ENCODE measurements around the gene LRP2BP.

The LRP2BP gene

GRCh38 chr4:185387957-185388356 is 7.8 kb downstream of the LRP2BP start:
- no peaks in the 10 kb centered on the region for H3K36me3 ChIP-seq (ENCODE audit: control insufficient read depth, insufficient read depth, low read length)
- no peak overlapping the region for H3K4me3 ChIP-seq (ENCODE audit: low read length)
- no peaks in the 10 kb centered on the region for H3K4me1 ChIP-seq (ENCODE audit: control insufficient read depth, insufficient read depth, low read length)
- H3K27ac ChIP-seq (ENCODE audit: low read depth, low read length): no peak overlapping the region
- no peak overlapping the region for H3K9ac ChIP-seq (ENCODE audit: low read length)
- H3K27me3 ChIP-seq (ENCODE audit: control insufficient read depth, insufficient read depth, low read length): no peaks in the 10 kb centered on the region

DNA sequence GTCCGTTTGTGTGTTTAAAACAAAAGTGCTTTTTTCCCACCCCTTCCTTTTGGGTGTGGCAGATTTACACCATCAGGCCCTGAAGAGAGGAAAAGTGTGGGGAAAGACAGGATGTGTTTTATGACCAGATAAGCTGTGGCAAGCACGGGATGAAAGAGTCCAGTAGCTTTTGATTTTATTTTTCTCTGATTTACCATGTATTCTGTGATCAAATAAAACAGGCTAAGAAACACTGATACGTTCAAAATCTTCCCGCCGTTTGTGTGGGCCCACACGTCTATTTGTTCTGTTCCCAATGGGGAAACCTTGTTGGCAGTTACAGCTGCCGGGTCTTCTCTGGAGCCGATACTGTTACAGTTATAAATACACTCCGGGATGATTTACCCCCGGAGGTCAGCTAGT is 10.8 kb downstream of the LRP2BP start:
- Histone ChIP-seq H3K27me3 (ENCODE audit: control insufficient read depth, insufficient read depth, low read length) (no peaks in the 10 kb centered on the region), H3K9ac (ENCODE audit: low read length) (no peak overlapping the region), H3K4me3 (ENCODE audit: low read length) (no peak overlapping the region), H3K27ac (ENCODE audit: low read depth, low read length) (no peak overlapping the region), H3K36me3 (ENCODE audit: control insufficient read depth, insufficient read depth, low read length) (no peaks in the 10 kb centered on the region), H3K4me1 (ENCODE audit: control insufficient read depth, insufficient read depth, low read length) (no peaks in the 10 kb centered on the region)

- Histone ChIP-seq H3K4me1 (ENCODE audit: control insufficient read depth, insufficient read depth, low read length) (no peaks in the 10 kb centered on the region), H3K4me3 (ENCODE audit: low read length) (no peak overlapping the region), H3K27ac (ENCODE audit: low read depth, low read length) (no peak overlapping the region), H3K27me3 (ENCODE audit: control insufficient read depth, insufficient read depth, low read length) (no peaks in the 10 kb centered on the region), H3K36me3 (ENCODE audit: control insufficient read depth, insufficient read depth, low read length) (no peaks in the 10 kb centered on the region), H3K9ac (ENCODE audit: low read length) (no peak overlapping the region)
These were observed 11.7 kb downstream of the LRP2BP start for GRCh38 chr4:185384061-185384460.

DNA sequence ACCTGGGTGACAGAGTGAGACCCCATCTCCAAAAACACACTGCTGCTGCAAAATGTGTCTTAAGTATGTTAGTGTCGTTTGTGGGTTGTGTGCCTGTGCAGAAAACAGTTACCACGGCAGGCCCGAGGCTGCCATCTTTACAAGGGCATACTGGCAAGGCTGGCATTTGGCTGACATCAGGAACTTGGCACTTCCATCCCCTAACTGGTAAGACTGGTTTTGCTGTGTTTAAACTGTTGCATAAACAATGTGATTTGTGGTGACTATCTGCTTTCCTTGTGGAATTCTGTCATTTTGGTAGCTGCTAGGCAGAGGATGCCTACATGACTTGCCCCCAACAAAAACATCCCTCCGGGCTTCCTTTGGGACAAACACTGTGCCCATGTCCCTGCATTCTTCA is 12.3 kb downstream of the LRP2BP start:
- Histone ChIP-seq H3K4me3 (ENCODE audit: low read length) (no peak overlapping the region), H3K4me1 (ENCODE audit: control insufficient read depth, insufficient read depth, low read length) (no peaks in the 10 kb centered on the region), H3K27me3 (ENCODE audit: control insufficient read depth, insufficient read depth, low read length) (no peaks in the 10 kb centered on the region), H3K36me3 (ENCODE audit: control insufficient read depth, insufficient read depth, low read length) (no peaks in the 10 kb centered on the region), H3K27ac (ENCODE audit: low read depth, low read length) (no peak overlapping the region), H3K9ac (ENCODE audit: low read length) (no peak overlapping the region)

DNA sequence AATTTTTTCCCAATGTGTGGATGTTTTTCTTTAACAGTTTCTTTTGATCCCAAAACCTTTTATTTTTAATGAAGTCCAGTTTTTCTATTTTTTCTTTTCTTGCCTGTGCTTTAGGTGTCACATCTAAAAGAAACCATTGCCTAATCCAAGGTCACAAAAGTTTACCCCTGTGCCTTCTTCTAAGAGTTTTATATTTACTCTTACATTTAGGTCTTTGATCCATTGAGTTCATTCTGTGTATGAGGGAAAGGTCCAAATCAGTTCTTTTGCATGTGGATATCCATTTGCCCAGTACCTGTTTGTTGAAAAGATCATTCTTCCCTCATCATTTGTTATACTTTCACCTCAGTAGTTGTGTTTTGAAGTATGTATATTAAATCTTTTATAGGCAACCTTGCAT is 13.0 kb downstream of the LRP2BP start:
- Histone ChIP-seq H3K4me1 (ENCODE audit: control insufficient read depth, insufficient read depth, low read length) (no peaks in the 10 kb centered on the region), H3K4me3 (ENCODE audit: low read length) (no peak overlapping the region), H3K36me3 (ENCODE audit: control insufficient read depth, insufficient read depth, low read length) (no peaks in the 10 kb centered on the region), H3K27ac (ENCODE audit: low read depth, low read length) (no peak overlapping the region), H3K9ac (ENCODE audit: low read length) (no peak overlapping the region), H3K27me3 (ENCODE audit: control insufficient read depth, insufficient read depth, low read length) (no peaks in the 10 kb centered on the region)

GRCh38 chr4:185381288-185382196 is 14.2 kb downstream of the LRP2BP start:
- H3K36me3 ChIP-seq (ENCODE audit: control insufficient read depth, insufficient read depth, low read length): no peaks in the 10 kb centered on the region
- H3K27me3 ChIP-seq (ENCODE audit: control insufficient read depth, insufficient read depth, low read length): no peaks in the 10 kb centered on the region
- H3K4me1 ChIP-seq (ENCODE audit: control insufficient read depth, insufficient read depth, low read length): no peaks in the 10 kb centered on the region
- no peak overlapping the region for H3K27ac ChIP-seq (ENCODE audit: low read depth, low read length)
- no peak overlapping the region for H3K9ac ChIP-seq (ENCODE audit: low read length)
- no peak overlapping the region for H3K4me3 ChIP-seq (ENCODE audit: low read length)

- Histone ChIP-seq H3K27me3 (ENCODE audit: control insufficient read depth, insufficient read depth, low read length) (no peaks in the 10 kb centered on the region), H3K4me3 (ENCODE audit: low read length) (no peak overlapping the region), H3K27ac (ENCODE audit: low read depth, low read length) (no peak overlapping the region), H3K36me3 (ENCODE audit: control insufficient read depth, insufficient read depth, low read length) (no peaks in the 10 kb centered on the region), H3K9ac (ENCODE audit: low read length) (no peak overlapping the region), H3K4me1 (ENCODE audit: control insufficient read depth, insufficient read depth, low read length) (no peaks in the 10 kb centered on the region)
These were observed 15.4 kb downstream of the LRP2BP start for GRCh38 chr4:185380320-185380719.

DNA sequence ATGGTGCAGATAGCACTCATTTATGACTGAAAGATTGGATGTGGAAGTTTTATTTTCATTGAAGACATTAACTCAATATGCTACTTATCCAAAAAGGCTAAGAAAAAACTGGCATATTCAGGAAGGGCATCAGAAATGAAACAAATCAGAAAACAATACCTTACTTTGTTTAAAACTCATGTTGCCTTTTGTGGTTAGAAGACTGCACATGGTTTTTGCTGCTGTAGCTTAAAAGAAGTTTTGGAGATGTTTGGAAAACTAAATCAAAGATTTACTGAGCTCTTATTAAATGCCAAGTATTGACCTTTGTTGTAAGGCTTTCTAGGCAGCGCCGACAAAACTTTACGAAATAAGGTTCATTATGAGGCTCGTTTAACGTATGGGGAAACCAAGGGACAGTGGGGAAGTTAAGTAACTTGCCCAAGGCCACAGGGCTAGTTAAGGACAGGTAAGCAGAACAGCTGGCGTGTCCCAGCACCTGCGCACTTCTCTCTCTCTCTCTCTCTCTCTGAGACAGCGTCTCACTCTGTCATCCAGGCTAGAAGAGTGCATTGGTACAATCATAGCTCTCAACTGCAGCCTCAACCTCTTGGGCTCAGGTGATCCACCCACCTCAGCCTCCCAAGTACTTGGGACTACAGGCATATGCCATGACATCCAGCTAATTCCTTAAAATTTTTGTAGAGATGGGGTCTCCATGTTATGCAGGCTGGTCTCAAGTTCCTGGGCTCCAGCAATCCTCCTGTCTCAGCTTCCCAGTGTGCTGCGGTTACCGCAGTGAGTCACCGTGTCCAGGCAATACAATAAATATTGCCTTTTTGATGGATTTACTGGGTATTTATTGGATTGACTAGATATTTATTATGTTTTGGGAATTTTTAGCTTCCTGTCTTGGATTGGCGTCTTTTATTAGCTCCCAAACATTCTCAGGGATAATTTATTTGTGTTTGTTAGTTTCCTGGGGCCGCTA is 16.1 kb downstream of the LRP2BP start:
- Histone ChIP-seq H3K27ac (ENCODE audit: low read depth, low read length) (no peak overlapping the region), H3K36me3 (ENCODE audit: control insufficient read depth, insufficient read depth, low read length) (no peaks in the 10 kb centered on the region), H3K27me3 (ENCODE audit: control insufficient read depth, insufficient read depth, low read length) (no peaks in the 10 kb centered on the region), H3K4me3 (ENCODE audit: low read length) (no peak overlapping the region), H3K9ac (ENCODE audit: low read length) (no peak overlapping the region), H3K4me1 (ENCODE audit: control insufficient read depth, insufficient read depth, low read length) (no peaks in the 10 kb centered on the region)

DNA sequence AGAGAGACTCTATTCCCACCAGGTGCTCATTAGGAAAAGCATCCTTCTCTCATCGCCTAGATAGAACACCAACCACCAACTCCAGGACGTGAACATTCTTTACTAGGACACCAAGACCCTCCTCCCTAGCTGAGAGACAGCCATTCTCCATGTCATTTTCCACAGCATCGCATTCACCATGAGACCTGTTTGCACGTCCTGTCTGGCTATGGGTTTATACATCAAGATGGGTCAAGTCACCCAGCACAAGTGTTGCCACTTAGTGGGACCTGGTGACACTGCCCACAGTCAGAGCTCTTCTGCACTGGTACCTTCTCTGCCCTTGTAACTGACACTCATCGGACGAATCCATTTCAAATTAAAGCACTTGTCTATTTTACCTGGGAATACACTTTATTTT is 17.5 kb downstream of the LRP2BP start:
- Histone ChIP-seq H3K27me3 (ENCODE audit: control insufficient read depth, insufficient read depth, low read length) (no peaks in the 10 kb centered on the region), H3K36me3 (ENCODE audit: control insufficient read depth, insufficient read depth, low read length) (no peaks in the 10 kb centered on the region), H3K4me3 (ENCODE audit: low read length) (no peak overlapping the region), H3K4me1 (ENCODE audit: control insufficient read depth, insufficient read depth, low read length) (no peaks in the 10 kb centered on the region), H3K9ac (ENCODE audit: low read length) (no peak overlapping the region), H3K27ac (ENCODE audit: low read depth, low read length) (no peak overlapping the region)

GRCh38 chr4:185374573-185374972 is 21.2 kb downstream of the LRP2BP start:
- Histone ChIP-seq H3K27me3 (ENCODE audit: control insufficient read depth, insufficient read depth, low read length) (no peaks in the 10 kb centered on the region), H3K27ac (ENCODE audit: low read depth, low read length) (no peak overlapping the region), H3K4me3 (ENCODE audit: low read length) (no peak overlapping the region), H3K9ac (ENCODE audit: low read length) (no peak overlapping the region), H3K4me1 (ENCODE audit: control insufficient read depth, insufficient read depth, low read length) (no peaks in the 10 kb centered on the region), H3K36me3 (ENCODE audit: control insufficient read depth, insufficient read depth, low read length) (peaks cover 4% of the 10 kb centered on the region)

- Histone ChIP-seq H3K36me3 (ENCODE audit: control insufficient read depth, insufficient read depth, low read length) (peaks cover 4% of the 10 kb centered on the region), H3K9ac (ENCODE audit: low read length) (no peak overlapping the region), H3K27me3 (ENCODE audit: control insufficient read depth, insufficient read depth, low read length) (no peaks in the 10 kb centered on the region), H3K4me3 (ENCODE audit: low read length) (no peak overlapping the region), H3K4me1 (ENCODE audit: control insufficient read depth, insufficient read depth, low read length) (no peaks in the 10 kb centered on the region), H3K27ac (ENCODE audit: low read depth, low read length) (no peak overlapping the region)
These were observed 21.7 kb downstream of the LRP2BP start for GRCh38 chr4:185374027-185374426.

DNA sequence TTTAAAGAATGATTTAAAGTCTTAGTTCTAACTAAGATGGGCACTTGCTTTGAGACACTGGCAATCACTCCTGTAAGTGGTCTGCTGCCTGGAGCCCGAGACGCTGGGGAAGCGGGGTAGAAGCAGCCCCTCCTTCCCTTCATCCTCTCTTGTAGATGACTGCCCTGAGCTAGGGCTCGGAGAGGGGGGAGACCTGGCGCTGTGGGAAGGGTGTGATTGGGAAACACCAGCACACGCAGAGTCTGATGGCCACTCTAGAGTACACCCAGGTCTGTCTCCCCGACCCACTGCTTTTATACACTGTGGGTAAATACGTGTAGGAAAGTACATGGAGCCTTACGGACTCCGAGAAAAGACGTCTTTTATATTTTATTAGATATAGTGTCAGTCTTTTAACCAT is 24.0 kb downstream of the LRP2BP start:
- H3K4me1 ChIP-seq (ENCODE audit: control insufficient read depth, insufficient read depth, low read length): no peaks in the 10 kb centered on the region
- no peaks in the 10 kb centered on the region for H3K27me3 ChIP-seq (ENCODE audit: control insufficient read depth, insufficient read depth, low read length)
- H3K27ac ChIP-seq (ENCODE audit: low read depth, low read length): no peak overlapping the region
- H3K9ac ChIP-seq (ENCODE audit: low read length): no peak overlapping the region
- no peak overlapping the region for H3K4me3 ChIP-seq (ENCODE audit: low read length)
- peaks cover 4% of the 10 kb centered on the region for H3K36me3 ChIP-seq (ENCODE audit: control insufficient read depth, insufficient read depth, low read length)

All from rectal smooth muscle tissue (tissue), 1 donor.